ENCODE data around the gene LPCAT4.

Gene LPCAT4

DNA sequence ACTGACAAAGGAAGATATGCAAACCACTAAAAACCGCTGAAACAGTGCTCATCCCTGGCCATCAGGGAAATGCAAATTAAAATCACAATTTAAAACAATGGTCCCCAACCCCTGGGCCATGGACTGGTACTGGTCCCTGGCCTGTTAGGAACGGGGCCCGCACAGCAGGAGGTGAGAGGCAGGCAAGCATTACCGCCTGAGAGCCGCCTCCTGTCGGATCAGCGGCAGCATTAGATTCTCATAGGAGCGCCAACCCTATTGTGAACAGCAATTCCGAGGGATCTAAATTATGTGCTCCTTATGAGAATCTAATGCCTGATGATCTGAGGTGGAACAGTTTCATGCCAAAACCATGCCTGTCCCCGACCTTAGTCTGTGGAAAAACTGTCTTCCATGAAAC, 43.8 kb downstream of the LPCAT4 start:
- Histone ChIP-seq H3K27me3 (ENCODE audit: insufficient read depth, low read length, poor library complexity) (no peaks in the 10 kb centered on the region), H3K4me1 (ENCODE audit: insufficient read depth, low read length) (peaks cover 5% of the 10 kb centered on the region), H3K79me2 (ENCODE audit: insufficient read depth, low read length) (no peaks in the 10 kb centered on the region), H4K20me1 (ENCODE audit: insufficient read depth, low read length) (no peaks in the 10 kb centered on the region), H3K4me2 (ENCODE audit: insufficient read depth, low read length) (no peak overlapping the region), H3K4me3 (ENCODE audit: low read depth in 1 of 2, low read length in 2 of 2) (no peak overlapping the region), H3K27ac (ENCODE audit: low read length) (no peak overlapping the region), H3K9me3 (ENCODE audit: insufficient read depth, low read length, severe bottlenecking) (no peaks in the 10 kb centered on the region), H3K9ac (ENCODE audit: low read depth, low read length) (no peak overlapping the region), H3K36me3 (ENCODE audit: insufficient read depth, low read length) (no peaks in the 10 kb centered on the region), H2AFZ (ENCODE audit: low read depth, low read length) (no peak overlapping the region)
- ATAC-seq (ENCODE audit: insufficient read depth, low read depth): no peak
- DNase-seq: no peak
- TF ChIP-seq, protein P1, sequence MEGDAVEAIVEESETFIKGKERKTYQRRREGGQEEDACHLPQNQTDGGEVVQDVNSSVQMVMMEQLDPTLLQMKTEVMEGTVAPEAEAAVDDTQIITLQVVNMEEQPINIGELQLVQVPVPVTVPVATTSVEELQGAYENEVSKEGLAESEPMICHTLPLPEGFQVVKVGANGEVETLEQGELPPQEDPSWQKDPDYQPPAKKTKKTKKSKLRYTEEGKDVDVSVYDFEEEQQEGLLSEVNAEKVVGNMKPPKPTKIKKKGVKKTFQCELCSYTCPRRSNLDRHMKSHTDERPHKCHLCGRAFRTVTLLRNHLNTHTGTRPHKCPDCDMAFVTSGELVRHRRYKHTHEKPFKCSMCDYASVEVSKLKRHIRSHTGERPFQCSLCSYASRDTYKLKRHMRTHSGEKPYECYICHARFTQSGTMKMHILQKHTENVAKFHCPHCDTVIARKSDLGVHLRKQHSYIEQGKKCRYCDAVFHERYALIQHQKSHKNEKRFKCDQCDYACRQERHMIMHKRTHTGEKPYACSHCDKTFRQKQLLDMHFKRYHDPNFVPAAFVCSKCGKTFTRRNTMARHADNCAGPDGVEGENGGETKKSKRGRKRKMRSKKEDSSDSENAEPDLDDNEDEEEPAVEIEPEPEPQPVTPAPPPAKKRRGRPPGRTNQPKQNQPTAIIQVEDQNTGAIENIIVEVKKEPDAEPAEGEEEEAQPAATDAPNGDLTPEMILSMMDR (IDR thresholded peaks at IDR 0.05; ENCODE audit: borderline replicate concordance, extremely low read depth, low read length, poor library complexity, severe bottlenecking): no peak
- TF ChIP-seq EZH2 (IDR thresholded peaks at IDR 0.05; ENCODE audit: borderline replicate concordance, low read depth, low read length, severe bottlenecking): no peak

DNA sequence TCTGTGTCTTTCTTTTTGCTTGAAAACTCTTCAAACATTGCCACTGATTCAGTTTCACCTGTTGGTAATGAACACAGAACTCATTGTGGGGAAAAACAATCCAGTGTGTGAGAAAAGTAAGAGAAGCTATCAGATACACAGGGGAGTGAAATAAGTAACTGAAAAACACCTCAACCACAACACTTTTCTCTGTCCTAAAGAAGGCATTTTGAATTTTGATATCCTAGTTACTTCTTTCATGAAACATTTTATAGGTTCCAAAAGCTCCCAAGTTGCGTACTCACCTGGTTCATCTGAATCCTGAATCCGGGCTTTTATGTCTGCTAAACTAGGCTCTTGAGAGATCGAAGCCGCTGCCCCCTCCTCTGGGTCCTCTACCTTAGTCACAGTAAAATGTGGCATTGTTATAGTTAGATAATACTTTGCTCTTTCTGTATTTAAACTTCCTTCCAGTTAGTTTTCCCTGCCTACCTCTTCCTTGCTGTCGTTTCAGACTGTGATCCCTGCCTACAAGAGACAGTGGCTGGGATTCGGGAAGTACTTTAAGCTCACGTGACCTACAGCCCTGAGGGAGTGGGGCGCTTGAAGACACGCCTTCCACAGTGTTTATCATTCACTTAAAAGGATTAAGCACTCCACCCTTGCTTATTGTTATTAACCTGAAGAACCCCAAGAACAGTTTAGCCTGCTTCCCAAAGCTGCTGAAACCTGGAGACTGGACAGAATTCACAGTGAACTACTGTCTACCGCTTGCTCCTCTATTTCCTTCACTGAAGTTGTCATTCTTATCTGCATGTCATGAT, 48.5 kb downstream of the LPCAT4 start:
- peak overlapping the region; percentile 78 for H2AFZ ChIP-seq (ENCODE audit: low read depth, low read length)
- peaks cover 15% of the 10 kb centered on the region for H3K4me1 ChIP-seq (ENCODE audit: insufficient read depth, low read length)
- H3K4me2 ChIP-seq (ENCODE audit: insufficient read depth, low read length): peak overlapping the region; percentile 68
- H3K79me2 ChIP-seq (ENCODE audit: insufficient read depth, low read length): no peaks in the 10 kb centered on the region
- DNase-seq: peak; percentile 13
- no peaks in the 10 kb centered on the region for H3K27me3 ChIP-seq (ENCODE audit: insufficient read depth, low read length, poor library complexity)
- TF ChIP-seq EZH2 (IDR thresholded peaks at IDR 0.05; ENCODE audit: borderline replicate concordance, low read depth, low read length, severe bottlenecking): no peak
- TF ChIP-seq, protein P1 (IDR thresholded peaks at IDR 0.05; ENCODE audit: borderline replicate concordance, extremely low read depth, low read length, poor library complexity, severe bottlenecking): no peak
- ATAC-seq (ENCODE audit: insufficient read depth, low read depth): peak; percentile 85
- peak overlapping the region; percentile 24 to 67 for H3K4me3 ChIP-seq (ENCODE audit: low read depth in 1 of 2, low read length in 2 of 2)
- no peaks in the 10 kb centered on the region for H3K9me3 ChIP-seq (ENCODE audit: insufficient read depth, low read length, severe bottlenecking)
- H4K20me1 ChIP-seq (ENCODE audit: insufficient read depth, low read length): no peaks in the 10 kb centered on the region
- no peaks in the 10 kb centered on the region for H3K36me3 ChIP-seq (ENCODE audit: insufficient read depth, low read length)
- H3K27ac ChIP-seq (ENCODE audit: low read length): peak overlapping the region; percentile 58
- peak overlapping the region; percentile 53 for H3K9ac ChIP-seq (ENCODE audit: low read depth, low read length)

DNA sequence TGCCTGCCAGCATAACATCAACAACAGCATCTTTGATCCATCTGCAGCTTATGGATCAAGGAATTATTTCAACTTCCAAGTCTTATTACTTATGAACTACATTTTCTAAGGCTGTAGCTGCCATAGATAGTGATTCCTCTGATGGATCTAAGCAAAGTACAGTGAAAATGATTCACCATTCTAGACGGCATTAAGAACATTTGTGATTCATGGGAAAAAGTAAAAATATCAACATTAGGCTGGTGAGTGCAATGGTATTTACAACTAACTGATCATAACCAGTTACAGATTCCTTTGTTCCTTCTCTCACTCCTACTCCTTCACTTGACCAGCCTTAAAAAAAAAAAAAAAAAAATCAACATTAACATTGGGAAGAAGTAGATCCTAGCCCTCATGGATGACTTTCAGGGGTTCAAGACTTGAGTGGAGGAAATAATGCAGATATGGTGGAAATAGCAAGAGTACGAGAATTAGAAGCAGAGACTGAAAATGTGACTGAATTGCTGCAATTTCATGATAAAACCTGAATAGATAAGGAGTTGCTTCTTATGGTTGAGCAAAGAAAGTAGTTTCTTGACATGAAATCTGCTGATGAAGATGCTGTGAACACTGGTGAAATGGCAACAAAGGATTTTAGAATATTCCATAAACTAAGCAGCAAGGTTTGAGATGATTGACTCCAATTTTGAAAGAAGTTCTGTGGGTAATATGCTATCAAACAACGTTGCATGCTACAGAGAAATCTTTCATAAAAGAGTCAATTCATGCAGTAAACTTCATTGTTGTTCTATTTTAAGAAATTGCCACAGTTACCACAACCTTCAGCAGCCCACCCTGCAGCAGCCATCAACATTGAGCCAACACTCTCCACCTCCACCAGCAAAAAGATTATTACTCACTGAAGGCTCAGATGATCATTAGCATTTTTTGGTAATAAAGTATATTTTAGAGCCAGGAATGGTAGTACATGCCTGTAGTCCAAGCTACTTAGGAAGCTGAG, 52.2 kb downstream of the LPCAT4 start:
- ATAC-seq (ENCODE audit: insufficient read depth, low read depth) (no peak), DNase-seq (no peak)
- Histone ChIP-seq H3K27ac (ENCODE audit: low read length) (no peak overlapping the region), H3K9ac (ENCODE audit: low read depth, low read length) (no peak overlapping the region), H3K4me2 (ENCODE audit: insufficient read depth, low read length) (no peak overlapping the region), H3K4me3 (ENCODE audit: low read depth in 1 of 2, low read length in 2 of 2) (no peak overlapping the region), H2AFZ (ENCODE audit: low read depth, low read length) (no peak overlapping the region), H3K79me2 (ENCODE audit: insufficient read depth, low read length) (no peaks in the 10 kb centered on the region), H4K20me1 (ENCODE audit: insufficient read depth, low read length) (no peaks in the 10 kb centered on the region), H3K9me3 (ENCODE audit: insufficient read depth, low read length, severe bottlenecking) (no peaks in the 10 kb centered on the region), H3K27me3 (ENCODE audit: insufficient read depth, low read length, poor library complexity) (no peaks in the 10 kb centered on the region), H3K4me1 (ENCODE audit: insufficient read depth, low read length) (peaks cover 15% of the 10 kb centered on the region), H3K36me3 (ENCODE audit: insufficient read depth, low read length) (no peaks in the 10 kb centered on the region; the same call in 1 of the 2 replicates)
- no peak for TF ChIP-seq EZH2 (IDR thresholded peaks at IDR 0.05; ENCODE audit: borderline replicate concordance, low read depth, low read length, severe bottlenecking)
- TF ChIP-seq, protein P1 (IDR thresholded peaks at IDR 0.05; ENCODE audit: borderline replicate concordance, extremely low read depth, low read length, poor library complexity, severe bottlenecking): no peak
